HEK293T (cell line): ENCODE data around the gene ZC3H8.

ENCODE experiments used
- ELF4 ChIP-seq: fragments of 450-650 bp; IDR thresholded peaks from 2 replicates; pipeline ENCODE4 v1.6.1; 2017; ENCODE audit warnings: antibody characterized with exemption
- L3MBTL2 ChIP-seq: fragments of 450-650 bp; conservative IDR thresholded peaks from 2 replicates; pipeline ENCODE4 v1.6.1; 2016; ENCODE audit warnings: mild to moderate bottlenecking
- LEF1 ChIP-seq: fragments of 450-650 bp; IDR thresholded peaks from 2 replicates; pipeline ENCODE4 v1.6.1; 2017; ENCODE audit warnings: mild to moderate bottlenecking, borderline replicate concordance

GRCh38 chr2:112273349-112273748 lies 18.5 kb upstream of the ZC3H8 start:
- TF ChIP-seq ELF4 (no peak), LEF1 (no peak), L3MBTL2 (no peak)
